ENCODE results near the gene TMEM212.
"Not testable (repeated sequence)": the region's sequence is repeated elsewhere in the genome, so short reads cannot be mapped to it uniquely, and the experiment has no call there.

TMEM212 gene

GRCh38 chr3:171896316-171896715 lies 53.2 kb downstream of the TMEM212 start:
- H3K36me3 ChIP-seq (ENCODE audit: control insufficient read depth, insufficient read depth, low read length) = no peaks in the 10 kb centered on the region
- H3K27me3 ChIP-seq (ENCODE audit: control insufficient read depth, insufficient read depth, low read length) = no peaks in the 10 kb centered on the region
- H3K4me1 ChIP-seq (ENCODE audit: control insufficient read depth, insufficient read depth, low read length) = no peaks in the 10 kb centered on the region
- no peak overlapping the region for H3K9ac ChIP-seq (ENCODE audit: low read depth, low read length)
- no peak overlapping the region for H3K27ac ChIP-seq (ENCODE audit: low read depth, low read length)
- H3K4me3 ChIP-seq (ENCODE audit: low read depth, low read length) = no peak overlapping the region
- H3K9me3 ChIP-seq (ENCODE audit: control insufficient read depth, insufficient read depth, low read length) = no peaks in the 10 kb centered on the region

DNA sequence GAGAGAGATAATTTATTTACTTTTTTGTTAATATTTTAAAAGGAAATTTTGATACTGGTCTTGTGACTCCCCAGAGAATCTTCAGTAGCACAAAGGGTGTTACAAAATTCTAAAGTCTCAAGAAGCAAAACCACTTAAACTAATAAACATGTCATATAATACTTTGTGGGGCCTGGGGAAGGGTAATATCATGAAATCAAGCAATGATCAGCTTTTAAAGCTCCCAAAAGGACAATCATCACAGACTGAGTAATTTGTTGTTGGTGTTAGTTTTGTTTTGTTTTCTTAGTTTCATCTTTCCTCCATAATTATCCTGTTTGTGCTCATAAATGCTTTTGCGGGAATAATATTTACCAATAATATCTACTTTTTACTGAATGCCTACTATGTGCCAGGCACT lies 55.0 kb downstream of the TMEM212 start:
- no peak overlapping the region for H3K27ac ChIP-seq (ENCODE audit: low read depth, low read length)
- H3K36me3 ChIP-seq (ENCODE audit: control insufficient read depth, insufficient read depth, low read length) = no peaks in the 10 kb centered on the region
- no peak overlapping the region for H3K9ac ChIP-seq (ENCODE audit: low read depth, low read length)
- no peaks in the 10 kb centered on the region for H3K27me3 ChIP-seq (ENCODE audit: control insufficient read depth, insufficient read depth, low read length)
- no peak overlapping the region for H3K4me3 ChIP-seq (ENCODE audit: low read depth, low read length)
- no peaks in the 10 kb centered on the region for H3K9me3 ChIP-seq (ENCODE audit: control insufficient read depth, insufficient read depth, low read length)
- H3K4me1 ChIP-seq (ENCODE audit: control insufficient read depth, insufficient read depth, low read length) = no peaks in the 10 kb centered on the region

DNA sequence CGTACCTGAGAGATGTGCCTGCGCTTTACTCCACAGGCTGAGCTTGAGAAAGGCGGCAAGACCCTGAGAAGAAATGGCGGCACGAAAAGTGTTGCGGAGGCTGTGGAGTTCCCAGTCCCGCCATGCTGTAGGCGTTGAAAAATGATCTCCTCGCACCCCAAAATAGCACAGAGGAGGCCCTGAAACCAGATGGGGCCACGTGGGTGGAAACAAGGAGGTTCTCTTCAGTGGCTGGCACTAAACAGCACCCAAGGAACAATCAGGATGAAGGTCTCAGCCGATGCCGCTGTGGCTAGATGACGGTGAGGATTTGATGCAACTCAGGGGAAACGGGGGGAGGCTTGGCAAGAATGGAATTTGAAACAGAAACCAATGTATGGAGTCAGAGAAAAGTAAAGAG lies 57.3 kb downstream of the TMEM212 start:
- H3K36me3 ChIP-seq (ENCODE audit: control insufficient read depth, insufficient read depth, low read length) = no peaks in the 10 kb centered on the region

DNA sequence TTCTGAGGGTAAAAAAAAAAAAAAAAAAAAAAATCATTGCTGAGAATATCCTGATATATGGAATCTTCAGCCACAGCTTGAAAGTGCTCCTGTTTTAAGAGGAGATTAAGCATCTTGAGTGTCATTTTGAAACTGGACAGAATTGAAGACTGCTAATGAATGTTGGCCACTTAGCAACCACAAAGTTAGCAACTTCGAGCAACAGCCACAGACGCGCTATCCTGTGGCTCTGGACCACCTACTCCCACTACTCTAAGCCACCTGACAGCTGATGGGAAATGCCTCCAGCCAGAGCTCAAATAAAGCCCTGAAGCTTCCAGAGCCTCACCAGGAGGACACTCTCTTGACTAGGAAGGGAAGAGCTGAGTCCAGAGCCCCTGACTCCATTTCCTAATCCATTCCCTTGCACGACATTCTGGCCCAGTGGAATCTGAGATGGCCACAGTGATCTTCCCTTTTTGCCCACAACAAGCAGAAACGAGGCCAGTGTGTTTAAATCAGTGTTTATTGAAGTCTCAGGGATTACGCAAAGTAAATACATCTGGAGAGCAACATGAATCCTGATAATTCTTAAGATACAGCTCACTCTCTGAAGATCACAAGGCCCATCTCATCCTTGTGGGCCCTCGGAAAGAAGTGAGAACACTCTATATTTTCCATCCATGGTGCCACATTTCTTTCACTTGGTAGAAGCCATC lies 58.6 kb downstream of the TMEM212 start:
- Histone ChIP-seq H3K9ac (ENCODE audit: low read depth, low read length) (no peak overlapping the region), H3K36me3 (ENCODE audit: control insufficient read depth, insufficient read depth, low read length) (no peaks in the 10 kb centered on the region), H3K4me1 (ENCODE audit: control insufficient read depth, insufficient read depth, low read length) (no peaks in the 10 kb centered on the region), H3K27ac (ENCODE audit: low read depth, low read length) (no peak overlapping the region), H3K9me3 (ENCODE audit: control insufficient read depth, insufficient read depth, low read length) (no peaks in the 10 kb centered on the region), H3K27me3 (ENCODE audit: control insufficient read depth, insufficient read depth, low read length) (no peaks in the 10 kb centered on the region), H3K4me3 (ENCODE audit: low read depth, low read length) (no peak overlapping the region)

More for the DNA sequence above, 57.3 kb downstream of the TMEM212 start:
- Histone ChIP-seq H3K4me3 (ENCODE audit: low read depth, low read length) (no peak overlapping the region), H3K27ac (ENCODE audit: low read depth, low read length) (no peak overlapping the region), H3K4me1 (ENCODE audit: control insufficient read depth, insufficient read depth, low read length) (no peaks in the 10 kb centered on the region), H3K9me3 (ENCODE audit: control insufficient read depth, insufficient read depth, low read length) (no peaks in the 10 kb centered on the region), H3K27me3 (ENCODE audit: control insufficient read depth, insufficient read depth, low read length) (no peaks in the 10 kb centered on the region), H3K9ac (ENCODE audit: low read depth, low read length) (no peak overlapping the region)

DNA sequence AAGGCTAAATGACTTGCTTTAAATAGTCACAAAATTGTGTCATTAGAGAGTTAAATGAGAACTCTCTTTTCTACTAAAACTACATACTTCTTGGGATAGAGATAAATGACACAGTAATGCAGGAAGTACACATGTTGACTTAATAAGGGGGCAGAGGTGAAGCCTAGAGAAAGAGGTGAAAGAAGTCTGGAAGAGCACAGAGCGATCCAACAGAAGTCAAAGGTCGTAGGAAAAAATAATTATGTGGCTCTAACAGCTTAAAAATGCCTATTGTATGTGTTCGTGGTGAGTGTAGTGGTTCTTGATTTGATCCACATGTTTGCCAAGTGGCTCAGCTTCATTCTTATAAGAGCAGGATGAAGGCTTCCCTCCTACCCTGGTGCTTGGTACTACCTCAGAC lies 61.7 kb downstream of the TMEM212 start:
- Histone ChIP-seq H3K9ac (ENCODE audit: low read depth, low read length) (no peak overlapping the region), H3K36me3 (ENCODE audit: control insufficient read depth, insufficient read depth, low read length) (no peaks in the 10 kb centered on the region), H3K27ac (ENCODE audit: low read depth, low read length) (no peak overlapping the region), H3K4me1 (ENCODE audit: control insufficient read depth, insufficient read depth, low read length) (no peaks in the 10 kb centered on the region), H3K9me3 (ENCODE audit: control insufficient read depth, insufficient read depth, low read length) (peaks cover 19% of the 10 kb centered on the region), H3K27me3 (ENCODE audit: control insufficient read depth, insufficient read depth, low read length) (no peaks in the 10 kb centered on the region), H3K4me3 (ENCODE audit: low read depth, low read length) (no peak overlapping the region)

DNA sequence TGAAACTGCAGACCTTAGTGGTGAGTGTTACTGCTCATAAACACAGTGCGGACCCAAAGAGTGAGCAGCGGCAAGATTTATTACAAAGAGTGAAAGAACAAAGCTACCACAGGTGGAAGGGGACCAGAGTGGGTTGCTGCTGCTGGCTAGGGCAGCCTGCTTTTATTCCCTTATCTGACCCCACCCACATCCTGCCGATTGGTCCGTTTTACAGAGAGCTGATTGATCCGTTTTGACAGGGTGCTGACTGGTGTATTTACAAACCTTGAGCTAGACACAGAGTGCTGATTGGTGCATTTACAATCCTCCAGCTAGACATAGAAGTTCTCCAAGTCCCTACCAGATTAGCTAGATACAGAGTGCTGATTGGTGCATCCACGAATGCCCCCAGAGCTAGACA lies 63.4 kb downstream of the TMEM212 start:
- H3K36me3 ChIP-seq (ENCODE audit: control insufficient read depth, insufficient read depth, low read length); H3K4me1 ChIP-seq (ENCODE audit: control insufficient read depth, insufficient read depth, low read length); H3K27ac ChIP-seq (ENCODE audit: low read depth, low read length); H3K27me3 ChIP-seq (ENCODE audit: control insufficient read depth, insufficient read depth, low read length); H3K9ac ChIP-seq (ENCODE audit: low read depth, low read length); H3K4me3 ChIP-seq (ENCODE audit: low read depth, low read length): not testable (repeated sequence)
- peaks cover 21% of the 10 kb centered on the region for H3K9me3 ChIP-seq (ENCODE audit: control insufficient read depth, insufficient read depth, low read length)

- Histone ChIP-seq H3K27ac (ENCODE audit: low read depth, low read length) (no peak overlapping the region), H3K4me1 (ENCODE audit: control insufficient read depth, insufficient read depth, low read length) (no peaks in the 10 kb centered on the region), H3K4me3 (ENCODE audit: low read depth, low read length) (no peak overlapping the region), H3K27me3 (ENCODE audit: control insufficient read depth, insufficient read depth, low read length) (no peaks in the 10 kb centered on the region), H3K9me3 (ENCODE audit: control insufficient read depth, insufficient read depth, low read length) (peaks cover 21% of the 10 kb centered on the region), H3K36me3 (ENCODE audit: control insufficient read depth, insufficient read depth, low read length) (no peaks in the 10 kb centered on the region), H3K9ac (ENCODE audit: low read depth, low read length) (no peak overlapping the region)
Observed at GRCh38 chr3:171906951-171907676, 64.0 kb downstream of the TMEM212 start.

GRCh38 chr3:171907761-171908160 lies 64.6 kb downstream of the TMEM212 start:
- H3K27ac ChIP-seq (ENCODE audit: low read depth, low read length) = no peak overlapping the region
- no peak overlapping the region for H3K9ac ChIP-seq (ENCODE audit: low read depth, low read length)
- no peak overlapping the region for H3K4me3 ChIP-seq (ENCODE audit: low read depth, low read length)
- no peaks in the 10 kb centered on the region for H3K4me1 ChIP-seq (ENCODE audit: control insufficient read depth, insufficient read depth, low read length)
- no peaks in the 10 kb centered on the region for H3K36me3 ChIP-seq (ENCODE audit: control insufficient read depth, insufficient read depth, low read length)
- peaks cover 21% of the 10 kb centered on the region for H3K9me3 ChIP-seq (ENCODE audit: control insufficient read depth, insufficient read depth, low read length)
- H3K27me3 ChIP-seq (ENCODE audit: control insufficient read depth, insufficient read depth, low read length) = no peaks in the 10 kb centered on the region

DNA sequence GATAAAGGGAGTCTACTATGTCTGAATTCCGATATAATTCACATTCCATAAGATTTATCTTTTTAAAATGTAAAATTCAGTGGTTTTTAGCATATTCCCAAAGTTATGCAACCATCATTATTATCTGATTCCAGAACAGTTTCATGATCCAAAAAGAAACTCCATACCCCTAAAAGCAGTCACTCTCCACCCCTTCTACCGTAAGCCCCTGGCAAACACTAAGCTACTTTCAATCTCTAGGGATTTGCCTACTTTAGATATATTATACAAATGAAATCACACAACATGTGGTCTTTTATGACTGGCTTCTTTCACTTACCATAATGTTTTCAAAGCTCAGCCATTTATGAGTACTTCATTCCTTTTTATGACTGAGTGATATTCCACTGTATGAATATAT lies 65.6 kb downstream of the TMEM212 start:
- Histone ChIP-seq H3K36me3 (ENCODE audit: control insufficient read depth, insufficient read depth, low read length) (no peaks in the 10 kb centered on the region), H3K9me3 (ENCODE audit: control insufficient read depth, insufficient read depth, low read length) (peaks cover 21% of the 10 kb centered on the region), H3K27me3 (ENCODE audit: control insufficient read depth, insufficient read depth, low read length) (no peaks in the 10 kb centered on the region), H3K4me1 (ENCODE audit: control insufficient read depth, insufficient read depth, low read length) (no peaks in the 10 kb centered on the region), H3K9ac (ENCODE audit: low read depth, low read length) (no peak overlapping the region), H3K27ac (ENCODE audit: low read depth, low read length) (no peak overlapping the region), H3K4me3 (ENCODE audit: low read depth, low read length) (no peak overlapping the region)

Data from HUES48 (cell line).